ENCODE measurements around the gene YY2. TPM values are rescaled to one million over a fixed set of nuclear protein-coding genes. Genes with fewer than 3 reads are reported as not detected.

Gene YY2
- total and polyA plus RNA-seq, 9 of the 15 experiments (the other 6 are each of a cell fraction or from before 2014, with no cell fraction given), result 0.77 to 2.2 (median 1.1) TPM

- Histone ChIP-seq H4K20me1 (replicated peaks; ENCODE audit: control insufficient read depth, insufficient read depth, low read length) (no peaks in the 10 kb centered on the region), H3K9me3 (replicated peaks; ENCODE audit: control insufficient read depth, insufficient read depth, low read depth, low read length) (no peaks in the 10 kb centered on the region), H3K4me3 (no peak overlapping the region), H3K79me2 (ENCODE audit: control insufficient read depth, insufficient read depth, low read length) (no peaks in the 10 kb centered on the region), H3K27ac (ENCODE audit: extremely low read depth, low read depth, low read length) (no peak overlapping the region), H3K9ac (ENCODE audit: insufficient read depth in 1 of 2, low read depth in 2 of 2, low read length in 2 of 2) (no peak overlapping the region), H2AFZ (ENCODE audit: low read depth, low read length) (no peak overlapping the region), H3K4me1 (replicated peaks in 1 of 2; ENCODE audit: control insufficient read depth in 2 of 2, insufficient read depth in 2 of 2, low read length in 2 of 2) (no peaks in the 10 kb centered on the region), H3K36me3 (ENCODE audit: control insufficient read depth, insufficient read depth, low read length) (peaks cover 3% of the 10 kb centered on the region; the same call in 1 of the 3 replicates), H3K9me1 (ENCODE audit: control insufficient read depth, insufficient read depth, low read length) (no peaks in the 10 kb centered on the region), H3K4me2 (ENCODE audit: insufficient read depth, low read length) (no peak overlapping the region), H3K27me3 (ENCODE audit: control insufficient read depth in 2 of 2, insufficient read depth in 2 of 2, low read length in 2 of 2) (no peaks in the 10 kb centered on the region)
- no peak for TF ChIP-seq GTF2E2 (tag; IDR thresholded peaks at IDR 0.05)
- no peak for TF ChIP-seq NR2C2 (CRISPR knock-in tag; IDR thresholded peaks at IDR 0.05)
- 0 out of 2 replicates have a peak, but pooled peaks have one; percentile 15 for TF ChIP-seq NR2C2 (tag; IDR thresholded peaks at IDR 0.05)
- no peak for TF ChIP-seq ZKSCAN8 (CRISPR knock-in tag; IDR thresholded peaks at IDR 0.05)
- no peak for TF ChIP-seq EZH2 (IDR thresholded peaks at IDR 0.05; ENCODE audit: borderline replicate concordance, low read depth, low read length)
- no peak for TF ChIP-seq MYNN (IDR thresholded peaks at IDR 0.05)
- no peak for TF ChIP-seq MYNN (CRISPR knock-in tag; IDR thresholded peaks at IDR 0.05)
- TF ChIP-seq MITF (IDR thresholded peaks at IDR 0.05), result no peak
- TF ChIP-seq SAFB2 (IDR thresholded peaks at IDR 0.05; ENCODE audit: borderline replicate concordance, low read depth, low read length, severe bottlenecking), result no peak
- no peak for TF ChIP-seq ZBTB43 (CRISPR knock-in tag; IDR thresholded peaks at IDR 0.05)
- WGBS (ENCODE audit: insufficient coverage, low coverage, missing lambda C conversion rate), result 31% methylated on average over 4 of the region's 5 CpGs
- BruUV-seq (replicated peaks), result TSS peak; percentile 25
- DNase-seq (ENCODE audit: extremely low read depth in 1 of 4, low spot score in 3 of 4) (peak in 1 of 4 experiments; percentile 1), ATAC-seq (no peak), FAIRE-seq (no peak)
- ChIA-PET CTCF (ENCODE audit: low intra/inter-chr PET ratio) (no interaction called here), POLR2A (no interaction called here)
- in situ Hi-C loops (cut with MboI) (no loop called here), intact Hi-C loops (cut with micrococcal nuclease) (no loop called here)
Observed at GRCh38 chrX:21883258-21883657, 27.5 kb downstream of the YY2 start.

All from K562 (cell line).